Epithelial cell of esophagus (primary cell): ENCODE data around the gene ATXN7L1.

Experiments
- DNase-seq: peaks from one replicate; pipeline ENCODE4 v3.0.0; 2010; ENCODE audit warnings: low read depth
- H3K4me3 ChIP-seq: 2 replicates; pipeline ENCODE4 v1.5.1; 2011; ENCODE audit warnings: mild to moderate bottlenecking, low read length, control low read depth
- CTCF ChIP-seq: IDR thresholded peaks from 2 replicates; pipeline ENCODE4 v1.5.1; 2011; ENCODE audit warnings: low read depth, mild to moderate bottlenecking, low read length, control low read depth, inconsistent platforms; ENCODE audit not compliant: insufficient read depth; ENCODE audit errors: missing control alignments

Gene ATXN7L1

DNA sequence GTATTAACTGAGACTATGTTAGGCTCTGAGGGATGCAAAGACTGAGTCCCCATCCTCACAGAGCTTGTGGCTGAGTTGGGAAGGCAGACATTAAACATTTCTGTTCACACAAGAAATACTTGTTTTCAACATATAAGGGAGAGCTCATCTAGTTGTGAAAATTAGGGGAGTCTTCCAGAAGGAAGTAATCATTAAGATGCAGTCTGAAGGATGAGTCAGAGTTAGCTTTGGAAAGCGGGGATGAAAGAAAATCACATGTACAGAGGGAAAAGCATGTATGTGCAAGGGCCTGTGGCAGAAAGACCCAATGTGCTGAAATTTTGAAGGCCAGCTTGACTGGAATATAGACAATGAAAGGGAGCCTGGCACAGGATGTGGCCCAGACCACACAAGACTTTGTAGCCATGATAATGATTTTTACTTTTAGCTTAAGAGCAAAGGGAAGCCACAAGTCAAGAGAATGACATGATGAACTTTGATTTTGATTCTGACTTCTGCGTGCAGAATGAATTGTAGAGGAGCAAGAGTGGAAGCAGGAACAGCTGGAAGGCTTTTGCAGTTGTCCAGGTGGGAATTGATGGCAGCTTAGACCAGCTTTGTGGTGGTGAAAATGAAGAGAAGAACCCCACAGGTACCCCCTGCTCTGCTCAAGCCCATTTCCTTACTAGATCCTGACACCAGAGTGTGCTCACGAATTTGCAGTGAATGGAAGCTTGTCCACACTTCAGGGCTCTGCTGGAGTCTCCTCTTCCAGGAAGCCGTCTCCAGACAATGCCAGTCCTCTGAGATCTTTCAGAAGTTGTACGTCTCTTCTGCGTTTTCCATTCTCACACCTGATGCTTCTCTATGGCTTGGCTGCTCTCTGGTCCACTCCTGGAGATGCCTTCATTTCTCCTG is 115.6 kb downstream of the ATXN7L1 start:
- no peak overlapping the region for H3K4me3 ChIP-seq
- TF ChIP-seq CTCF = no peak
- peak; percentile 44 for DNase-seq

DNA sequence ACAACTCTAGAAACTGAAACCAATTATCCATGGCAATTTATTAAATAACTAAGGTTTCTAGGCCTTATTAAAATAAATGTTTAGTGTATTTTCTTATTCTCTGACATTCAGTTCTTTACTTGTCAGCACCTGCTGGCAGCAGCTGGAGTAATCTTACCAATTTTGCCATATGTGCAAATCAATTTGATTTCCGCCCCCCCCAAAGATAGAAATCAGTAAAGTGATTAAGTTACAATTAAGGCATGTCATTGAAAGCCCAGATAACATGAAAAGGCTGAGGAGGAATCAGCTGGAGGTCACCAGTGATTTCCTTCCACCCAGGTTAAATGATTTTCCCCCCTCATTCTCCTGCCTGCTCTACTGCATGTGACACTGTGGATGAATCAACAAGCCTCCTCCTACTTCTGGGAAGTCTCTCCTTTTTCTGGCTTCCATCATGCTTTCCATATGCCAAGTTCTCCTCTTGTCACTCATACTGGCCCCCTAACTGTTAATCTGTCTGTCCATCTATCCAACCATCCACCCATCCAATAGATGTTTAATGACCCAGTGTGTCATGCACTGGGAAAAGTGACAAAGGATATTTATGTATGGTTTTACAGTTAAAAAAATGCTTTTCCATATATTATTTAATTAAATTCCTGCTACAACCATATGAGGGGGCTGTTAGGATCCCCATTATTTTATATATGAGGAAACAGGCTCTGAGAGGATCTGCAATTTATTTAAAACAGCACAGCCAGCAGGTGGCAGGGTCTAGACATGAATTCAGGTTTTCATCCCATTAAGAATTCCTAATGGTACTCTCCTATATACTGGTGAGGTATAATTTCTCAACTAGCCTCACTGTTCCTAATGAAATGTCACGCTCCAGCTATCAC is 116.5 kb downstream of the ATXN7L1 start:
- H3K4me3 ChIP-seq = no peak overlapping the region
- TF ChIP-seq CTCF = peak; percentile 62
- DNase-seq = peak; percentile 73

DNA sequence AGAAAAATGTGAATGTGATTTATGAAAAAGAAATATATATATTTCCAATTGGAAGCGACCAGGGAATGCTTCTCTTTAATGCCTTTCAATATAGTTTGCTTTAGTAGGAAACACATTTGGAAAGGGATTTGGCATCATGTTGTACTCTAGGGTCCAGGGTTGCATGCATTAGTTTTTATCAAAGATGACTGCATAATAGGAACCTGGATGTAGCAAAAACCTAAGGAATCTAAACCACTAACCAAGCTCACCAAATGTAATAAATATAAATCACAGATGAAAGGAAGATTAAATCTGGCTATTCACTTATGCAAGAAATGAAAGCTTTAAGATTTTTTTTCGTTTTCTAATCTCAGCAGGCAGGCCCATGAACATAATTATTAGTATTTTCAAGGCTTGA is 120.0 kb downstream of the ATXN7L1 start:
- TF ChIP-seq CTCF = no peak
- no peak overlapping the region for H3K4me3 ChIP-seq
- no peak for DNase-seq

GRCh38 chr7:105752671-105753275 is 123.6 kb downstream of the ATXN7L1 start:
- no peak for TF ChIP-seq CTCF
- DNase-seq = no peak
- H3K4me3 ChIP-seq = no peak overlapping the region

GRCh38 chr7:105751054-105751453 is 125.3 kb downstream of the ATXN7L1 start:
- no peak for DNase-seq
- H3K4me3 ChIP-seq = no peak overlapping the region
- no peak for TF ChIP-seq CTCF

GRCh38 chr7:105748701-105749100 is 127.7 kb downstream of the ATXN7L1 start:
- no peak for DNase-seq
- H3K4me3 ChIP-seq = no peak overlapping the region
- no peak for TF ChIP-seq CTCF
